ENCODE data around the gene STX17.

STX17 gene

DNA sequence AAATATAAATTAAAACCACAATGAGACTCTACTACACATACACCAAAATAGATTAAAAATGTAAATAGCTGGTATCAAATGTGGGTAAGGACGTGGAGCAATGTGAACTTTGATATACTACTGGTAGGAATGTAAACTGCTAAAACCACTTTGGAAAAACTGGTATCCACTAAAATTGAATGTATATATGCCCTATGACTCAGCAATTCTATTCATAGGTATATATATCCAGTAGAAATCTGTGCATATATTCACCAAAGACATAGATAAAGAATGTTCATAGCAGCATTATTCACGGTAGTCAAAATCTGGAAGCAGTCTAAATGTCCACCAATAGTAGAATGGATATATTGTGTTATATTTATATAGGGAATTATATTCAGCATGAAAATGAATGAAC, 107.1 kb downstream of the STX17 start:
- H3K27ac Mint-ChIP-seq, result no peak overlapping the region
- H3K4me1 Mint-ChIP-seq, result no peaks in the 10 kb centered on the region
- ATAC-seq (ENCODE audit: low read depth), result no peak
- DNase-seq (ENCODE audit: low spot score in 2 of 2), result no peak
- H3K9me3 Mint-ChIP-seq, result peaks cover 4% of the 10 kb centered on the region
- H3K4me3 Mint-ChIP-seq, result no peak overlapping the region
- no peaks in the 10 kb centered on the region for H3K27me3 Mint-ChIP-seq
- peaks cover 26% of the 10 kb centered on the region for H3K36me3 Mint-ChIP-seq

DNA sequence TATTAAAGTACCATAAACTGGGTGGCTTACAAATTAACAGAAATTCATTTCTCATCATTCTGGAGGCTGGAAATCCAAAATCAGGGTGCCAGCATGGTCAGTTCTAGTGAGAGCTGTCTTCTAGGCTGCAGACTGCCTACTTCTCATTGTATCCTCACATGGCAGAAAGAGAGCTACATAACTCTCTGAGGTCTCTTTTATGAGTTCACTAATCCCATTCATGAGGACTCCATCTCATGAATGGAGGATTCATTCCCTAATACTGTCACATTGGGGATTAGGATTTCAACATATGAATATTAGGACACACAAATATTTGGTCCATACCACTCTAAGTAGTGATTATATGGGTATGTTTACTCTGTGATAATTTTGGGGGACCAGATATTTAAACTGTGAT, 108.4 kb downstream of the STX17 start:
- H3K36me3 Mint-ChIP-seq, result peaks cover 28% of the 10 kb centered on the region
- peaks cover 4% of the 10 kb centered on the region for H3K9me3 Mint-ChIP-seq
- H3K27me3 Mint-ChIP-seq, result no peaks in the 10 kb centered on the region
- no peak overlapping the region for H3K4me3 Mint-ChIP-seq
- DNase-seq (ENCODE audit: low spot score in 2 of 2) (no peak), ATAC-seq (ENCODE audit: low read depth) (no peak)
- no peak overlapping the region for H3K27ac Mint-ChIP-seq
- H3K4me1 Mint-ChIP-seq, result no peaks in the 10 kb centered on the region

DNA sequence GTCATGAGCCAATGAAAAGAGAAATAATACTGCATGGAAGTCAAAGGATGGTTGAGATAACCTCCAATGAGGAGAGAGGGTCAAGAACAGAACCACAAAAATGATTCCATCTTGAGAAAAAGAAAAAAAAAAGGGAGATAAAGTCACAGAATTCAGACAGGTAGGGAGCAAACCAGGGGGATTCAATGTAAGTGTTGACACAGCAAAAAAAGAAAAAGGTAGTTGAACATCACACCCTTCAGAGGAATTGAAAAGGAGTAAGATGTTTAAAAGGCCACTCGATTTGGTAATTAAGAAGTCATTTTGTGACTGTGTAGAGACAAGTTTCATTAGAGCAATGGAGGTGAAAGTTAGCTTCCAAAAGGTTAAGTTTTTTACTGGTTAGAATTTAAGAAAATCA, 113.1 kb downstream of the STX17 start:
- DNase-seq (ENCODE audit: low spot score in 2 of 2) (no peak), ATAC-seq (ENCODE audit: low read depth) (no peak)
- Mint-ChIP-seq H3K4me3 (no peak overlapping the region), H3K4me1 (no peaks in the 10 kb centered on the region), H3K27ac (peak overlapping the region; percentile 53), H3K27me3 (no peaks in the 10 kb centered on the region), H3K9me3 (no peaks in the 10 kb centered on the region), H3K36me3 (peaks cover 17% of the 10 kb centered on the region)

Measured in memory B cell (primary cell).